GM19468 (cell line): ENCODE results near the gene SALL2.

Experiments
- ATAC-seq: cut with Tn5 transposase; IDR thresholded peaks from one replicate; pipeline ENCODE4 v1.9.1; 2021; ENCODE audit warnings: mild to moderate bottlenecking, moderate library complexity, moderate number of reproducible peaks; ENCODE audit not compliant: unreplicated experiment; ENCODE audit errors: extremely low read depth

The SALL2 gene

GRCh38 chr14:21496453-21496852 lies 29.7 kb downstream of the SALL2 start:
- ATAC-seq: no peak

GRCh38 chr14:21494902-21495762 lies 31.0 kb downstream of the SALL2 start:
- ATAC-seq: no peak

- no peak for ATAC-seq
Measured at GRCh38 chr14:21486640-21487087, 39.5 kb downstream of the SALL2 start.

- ATAC-seq: peak; percentile 99
Measured at GRCh38 chr14:21476925-21477681, 49.0 kb downstream of the SALL2 start, which contains the start of the genes RAB2B and TOX4. RAB2B (minus strand) TSS chr14:21476959; CDS start chr14:21476872, 87 bp downstream. TOX4 (plus strand) TSS chr14:21477195; CDS start chr14:21477279, 84 bp downstream.

GRCh38 chr14:21476523-21476924 lies 49.6 kb downstream of the SALL2 start:
- ATAC-seq: no peak

- ATAC-seq: no peak
Measured at GRCh38 chr14:21475767-21476522, 50.2 kb downstream of the SALL2 start.
